GM23338 (cell line): Measurements from ENCODE around the gene PAGE4. TPM values are rescaled to one million over a fixed set of nuclear protein-coding genes. Genes with fewer than 3 reads are reported as not detected.

Source experiments
- ATAC-seq: fragments of 200-7000 bp; cut with Tn5 transposase; 3 replicates; pipeline ENCODE4 v1.9.1; 2020
- DNase-seq: peaks from one replicate; pipeline ENCODE4 v3.0.0-alpha.2; 2015; ENCODE audit warnings: low spot score
- H2AFZ ChIP-seq: fragments of 200-600 bp; sonication (generic); 2 replicates; pipeline ENCODE4 v1.8.0; 2016; ENCODE audit warnings: antibody characterized with exemption, mild to moderate bottlenecking, moderate library complexity
- H3F3A ChIP-seq: fragments of 200-600 bp; sonication (generic); replicated peaks from 2 replicates; pipeline ENCODE4 v1.8.0; 2017; ENCODE audit warnings: antibody characterized with exemption, mixed run types, low read depth
- H3K27ac ChIP-seq: fragments of 200-600 bp; sonication (generic); 2 replicates; pipeline ENCODE4 v1.6.1; 2016; ENCODE audit warnings: low read depth
- H3K27me3 ChIP-seq: fragments of 200-600 bp; sonication (generic); 2 replicates; pipeline ENCODE4 v1.8.0; 2016; ENCODE audit warnings: mild to moderate bottlenecking, mixed run types, moderate library complexity; ENCODE audit not compliant: insufficient read depth
- H3K36me3 ChIP-seq: fragments of 200-600 bp; sonication (generic); 2 replicates; pipeline ENCODE4 v1.8.0; 2016; ENCODE audit warnings: mild to moderate bottlenecking; ENCODE audit not compliant: insufficient read depth
- H3K4me1 ChIP-seq: fragments of 200-600 bp; sonication (generic); 2 replicates; pipeline ENCODE4 v1.8.0; 2016; ENCODE audit warnings: mild to moderate bottlenecking, moderate library complexity; ENCODE audit not compliant: insufficient read depth
- H3K4me2 ChIP-seq: fragments of 200-600 bp; sonication (generic); 2 replicates; pipeline ENCODE4 v1.7.1; 2017; ENCODE audit warnings: mixed run types
- H3K4me3 ChIP-seq: fragments of 200-600 bp; sonication (generic); 2 replicates; pipeline ENCODE4 v1.6.1; 2016; ENCODE audit warnings: mixed run types
- H3K79me2 ChIP-seq: fragments of 200-600 bp; sonication (generic); replicated peaks from 2 replicates; pipeline ENCODE4 v1.8.0; 2017; ENCODE audit warnings: mild to moderate bottlenecking; ENCODE audit not compliant: insufficient read depth
- H3K9me2 ChIP-seq: fragments of 200-600 bp; sonication (generic); 2 replicates; pipeline ENCODE4 v1.8.0; 2017; ENCODE audit not compliant: insufficient read depth
- H4K20me1 ChIP-seq: fragments of 200-600 bp; sonication (generic); replicated peaks from 2 replicates; pipeline ENCODE4 v1.8.0; 2017; ENCODE audit warnings: mild to moderate bottlenecking; ENCODE audit not compliant: insufficient read depth
- H3K27ac Mint-ChIP-seq: 2 replicates; pipeline ENCODE4 v1.8.0; 2020; ENCODE audit warnings: inconsistent platforms, mild to moderate bottlenecking, moderate library complexity, mixed read lengths
- H3K27me3 Mint-ChIP-seq: 3 replicates; pipeline ENCODE4 v1.8.0; 2022; ENCODE audit warnings: low read depth, mild to moderate bottlenecking, moderate library complexity, mixed read lengths, inconsistent platforms; ENCODE audit not compliant: insufficient read depth, poor library complexity
- H3K36me3 Mint-ChIP-seq: 3 replicates; pipeline ENCODE4 v1.8.0; 2021; ENCODE audit warnings: low read depth, mild to moderate bottlenecking, inconsistent platforms, moderate library complexity, mixed read lengths
- H3K4me1 Mint-ChIP-seq: 3 replicates; pipeline ENCODE4 v1.8.0; 2020; ENCODE audit warnings: mild to moderate bottlenecking, inconsistent platforms, mixed read lengths
- H3K4me3 Mint-ChIP-seq: 3 replicates; pipeline ENCODE4 v1.8.0; 2021; ENCODE audit warnings: moderate library complexity, mild to moderate bottlenecking, inconsistent platforms, mixed read lengths
- H3K9me3 Mint-ChIP-seq: 3 replicates; pipeline ENCODE4 v1.8.0; 2020; ENCODE audit warnings: moderate library complexity, mild to moderate bottlenecking, inconsistent platforms, mixed read lengths
- CTCF ChIP-seq, 2 experiments: fragments of 200-600 bp in 1 of 2; sonication (generic) in 1 of 2; conservative IDR thresholded peaks; 2 replicates each; pipeline versions ENCODE4 v1.5.1 to v1.6.1; 2016 to 2017; ENCODE audit warnings: antibody characterized with exemption in 2 of 2, low read depth in 2 of 2, mild to moderate bottlenecking in 2 of 2, moderate library complexity in 1 of 2
- EZH2phosphoT487 ChIP-seq: fragments of 200-600 bp; sonication (generic); IDR thresholded peaks from one replicate; pipeline ENCODE4 v1.8.1; 2018; ENCODE audit warnings: antibody characterized with exemption; ENCODE audit not compliant: unreplicated experiment
- JUNB ChIP-seq: IDR thresholded peaks from one replicate; pipeline ENCODE4 v1.6.1; 2016; ENCODE audit warnings: antibody characterized with exemption; ENCODE audit not compliant: unreplicated experiment
- POLR2AphosphoS5 ChIP-seq: IDR thresholded peaks from 2 replicates; pipeline ENCODE4 v1.6.1; 2016; ENCODE audit warnings: antibody characterized with exemption, low read depth
- STAT1 ChIP-seq: IDR thresholded peaks from one replicate; pipeline ENCODE4 v1.6.1; 2016; ENCODE audit warnings: antibody characterized with exemption; ENCODE audit not compliant: unreplicated experiment
- ZNF114 ChIP-seq: fragments of 250-450 bp; sonication (Bioruptor Pico); IDR thresholded peaks from 2 replicates; pipeline ENCODE4 v1.5.0; 2020; ENCODE audit warnings: mild to moderate bottlenecking, moderate library complexity
- ZNF331 ChIP-seq: fragments of 250-450 bp; sonication (Bioruptor Pico); IDR thresholded peaks from 2 replicates; pipeline ENCODE4 v1.5.0; 2020; ENCODE audit warnings: low read depth, mild to moderate bottlenecking, moderate library complexity
- ZNF462 ChIP-seq: fragments of 250-450 bp; sonication (Bioruptor Pico); IDR thresholded peaks from 2 replicates; pipeline ENCODE4 v1.5.0; 2020; ENCODE audit warnings: mild to moderate bottlenecking, moderate library complexity
- polyA plus RNA-seq: library from polyadenylated mRNA; unstranded; fragments of >200 nt; fragmentation: Nextera tagmentation; extraction: Ambion mirVana; gene quantifications from 2 replicates; pipeline ENCODE4 v1.2.1, GENCODE V29; 2016
- total RNA-seq: library from RNA; depleted of rRNA; stranded (reverse); fragments of >200 nt; shearing (Covaris generic); gene quantifications from 2 replicates; pipeline ENCODE4 v1.2.3, GENCODE V29; 2014
- TF ChIP-seq, protein P1 (sequence below): IDR thresholded peaks from 2 replicates; pipeline ENCODE4 v1.6.1; 2016; ENCODE audit warnings: antibody characterized with exemption

The PAGE4 gene
- total and polyA plus RNA-seq, 2 experiments from 2014 or later: 1.6 TPM; not detected in 1

DNA sequence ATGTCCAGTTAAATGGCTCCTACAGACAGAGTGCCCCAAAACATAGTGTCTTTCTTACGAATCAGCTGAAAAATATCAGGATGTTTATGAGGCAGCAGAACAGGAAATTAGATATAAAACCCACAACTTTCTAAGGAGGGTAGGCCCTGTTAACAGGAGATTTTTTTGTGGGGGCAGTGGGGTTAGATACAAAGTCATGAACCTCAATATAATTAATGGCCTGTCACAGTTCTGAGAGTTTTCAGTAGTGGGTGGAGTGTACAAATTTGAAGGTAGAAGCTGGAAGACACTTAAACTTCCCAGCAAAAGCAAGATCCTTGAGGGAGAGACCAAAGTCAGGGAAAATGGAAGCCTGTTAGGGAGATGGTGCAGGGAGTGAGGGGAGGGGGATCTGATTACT lies 17.4 kb downstream of the PAGE4 start (continued):
- TF ChIP-seq ZNF462 (CRISPR knock-in tag): no peak

GRCh38 chrX:49848275-49848674 lies 19.2 kb downstream of the PAGE4 start:
- no peaks in the 10 kb centered on the region for H3K9me2 ChIP-seq
- H3K4me3 ChIP-seq: no peak overlapping the region
- H2AFZ ChIP-seq: no peak overlapping the region
- no peaks in the 10 kb centered on the region for H3K4me1 Mint-ChIP-seq
- no peak overlapping the region for H3K27ac ChIP-seq
- DNase-seq (no peak), ATAC-seq (no peak)
- H3K36me3 Mint-ChIP-seq: no peaks in the 10 kb centered on the region
- H4K20me1 ChIP-seq: no peaks in the 10 kb centered on the region
- no peak overlapping the region for H3K27ac Mint-ChIP-seq
- H3F3A ChIP-seq: no peaks in the 10 kb centered on the region
- no peaks in the 10 kb centered on the region for H3K4me1 ChIP-seq
- no peak overlapping the region for H3K4me3 Mint-ChIP-seq
- no peaks in the 10 kb centered on the region for H3K36me3 ChIP-seq
- H3K27me3 ChIP-seq: no peaks in the 10 kb centered on the region
- H3K27me3 Mint-ChIP-seq: peaks cover 5% of the 10 kb centered on the region
- H3K79me2 ChIP-seq: no peaks in the 10 kb centered on the region
- H3K4me2 ChIP-seq: no peak overlapping the region
- H3K9me3 Mint-ChIP-seq: no peaks in the 10 kb centered on the region
- TF ChIP-seq, protein P1, sequence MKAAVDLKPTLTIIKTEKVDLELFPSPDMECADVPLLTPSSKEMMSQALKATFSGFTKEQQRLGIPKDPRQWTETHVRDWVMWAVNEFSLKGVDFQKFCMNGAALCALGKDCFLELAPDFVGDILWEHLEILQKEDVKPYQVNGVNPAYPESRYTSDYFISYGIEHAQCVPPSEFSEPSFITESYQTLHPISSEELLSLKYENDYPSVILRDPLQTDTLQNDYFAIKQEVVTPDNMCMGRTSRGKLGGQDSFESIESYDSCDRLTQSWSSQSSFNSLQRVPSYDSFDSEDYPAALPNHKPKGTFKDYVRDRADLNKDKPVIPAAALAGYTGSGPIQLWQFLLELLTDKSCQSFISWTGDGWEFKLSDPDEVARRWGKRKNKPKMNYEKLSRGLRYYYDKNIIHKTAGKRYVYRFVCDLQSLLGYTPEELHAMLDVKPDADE: no peak
- TF ChIP-seq JUNB: no peak
- no peak for TF ChIP-seq STAT1
- TF ChIP-seq ZNF331 (CRISPR knock-in tag): no peak
- no peak for TF ChIP-seq ZNF114 (CRISPR knock-in tag)
- TF ChIP-seq POLR2AphosphoS5: no peak
- no peak for TF ChIP-seq CTCF (conservative IDR thresholded peaks at IDR 0.05; ENCODE audit: low read depth in 2 of 2)
- no peak for TF ChIP-seq EZH2phosphoT487
